Heart right ventricle (tissue), 16 donors: ENCODE measurements around the gene C1QTNF6. TPM values are rescaled to one million over a fixed set of nuclear protein-coding genes. Genes with fewer than 3 reads are reported as not detected.

ENCODE experiments used
- ATAC-seq, 8 donors: fragments of 200-7000 bp; cut with Tn5 transposase; one replicate each; pipeline ENCODE4 v1.9.1; 2020; ENCODE audit warnings: mild to moderate bottlenecking in 8 of 8, moderate library complexity in 8 of 8, moderate number of reproducible peaks in 1 of 8
- DNase-seq, 2 donors: peaks; one replicate each; pipeline ENCODE4 v3.0.0-alpha.2; 2020
- H3K27ac ChIP-seq, 10 donors: fragments of 200-600 bp; sonication (generic) in 2 of 10; one replicate each; pipeline versions ENCODE4 v1.5.0 to v1.8.0; 2020 to 2022; ENCODE audit warnings: mild to moderate bottlenecking in 3 of 10
- H3K27me3 ChIP-seq, 7 donors: fragments of 200-600 bp; one replicate each; pipeline ENCODE4 v1.8.0; 2021 to 2022; ENCODE audit warnings: mild to moderate bottlenecking in 2 of 7
- H3K36me3 ChIP-seq, 9 donors: fragments of 200-600 bp; sonication (generic) in 1 of 9; one replicate each; pipeline versions ENCODE4 v1.5.0 to v1.8.0; 2020 to 2022; ENCODE audit warnings: mild to moderate bottlenecking in 2 of 9
- H3K4me1 ChIP-seq, 9 donors: fragments of 200-600 bp; sonication (generic) in 1 of 9; one replicate each; pipeline versions ENCODE4 v1.5.0 to v1.8.0; 2020 to 2022; ENCODE audit warnings: mild to moderate bottlenecking in 4 of 9
- H3K4me3 ChIP-seq, 10 donors: fragments of 200-600 bp; sonication (generic) in 2 of 10; one replicate each; pipeline versions ENCODE4 v1.5.0 to v1.8.0; 2020 to 2022; ENCODE audit warnings: mild to moderate bottlenecking in 7 of 10, moderate library complexity in 2 of 10
- H3K9me3 ChIP-seq, 11 donors: fragments of 200-600 bp in 10 of 11; sonication (generic) in 2 of 11; one replicate each; pipeline versions ENCODE4 v1.5.0 to v1.8.0; 2013 to 2022; ENCODE audit warnings: mild to moderate bottlenecking in 2 of 11, control low read depth in 1 of 11, moderate library complexity in 1 of 11
- WGBS, 2 donors: extraction: QIAGEN DNeasy Blood & Tissue Kit; methylation state at CpG; one replicate each; pipeline ENCODE4 v1.1.7; 2013; ENCODE audit warnings: inconsistent platforms in 1 of 2; 5-methylcytosine and 5-hydroxymethylcytosine counted together
- intact Hi-C, 10 donors: fragments of 100-400 bp; cut with DNase I; formaldehyde crosslinking; loops; one replicate each; pipeline versions ENCODE4 v1.11.1 to v1.14.2; 2022
- polyA plus RNA-seq, 2 donors: library from polyadenylated mRNA; stranded (reverse); fragments of 200-250 nt; gene quantifications; one replicate each; pipeline ENCODE4 v1.2.3, GENCODE V29; 2013
- total RNA-seq, 10 donors: library from RNA; stranded (reverse); fragmentation: NEBNext Ultra II Directional in 3 of 10; extraction: Animal tissue kit (Norgen Biotek cat#: 25700) in 3 of 10; gene quantifications; one replicate each; pipeline versions ENCODE4 v1.2.1 to v1.2.4, GENCODE V29; 2021 to 2023
- TF ChIP-seq, protein P1 (sequence below), 9 donors: fragments of 200-600 bp; sonication (generic) in 2 of 9; IDR thresholded peaks; one replicate each; pipeline versions ENCODE4 v1.5.0 to v1.8.0; 2021 to 2022; ENCODE audit warnings: antibody characterized with exemption in 9 of 9, mild to moderate bottlenecking in 5 of 9, moderate library complexity in 1 of 9
- donor health status: Arrhythmogenic right ventricular cardiomyopathy.
- donor health status: ischemic (EF 13 %, LVEDD 7.1; RV severe dilation, severe dysfunction).
- donor health status: healthy with polysubstance abuse.
- donor health status: DM: no; HTN: yes; CAD: no.
- donor health status: DM: no; HTN: no; CAD: no.
- donor health status: ischemic (EF 25% LVEDD 6.9; RV normal size, moderate dysfunction).
- donor health status: ischemic (EF 25% LVEDD 5.7; RV mildly dilated, moderate dysfunction).
- donor health status: healthy.
- donor health status: DM: yes; HTN: yes; CAD: no.
- donor health status: Ischemic cardiomyopathy.
- donor health status: ischemic (EF 35%, LVEDD 5.7; RV mildly dilated, moderate dysfunction).
- donor health status: nonischemic (EF 11% LVEDD 7.7; RV severe dilation, severe dysfunction).
- donor health status: DM: yes; HTN: yes; CAD: no.
- donor health status: PGD.
- donor health status: ischemic (EF 29% LVEDD 5.4; RV normal size, mild dysfunction).
- donor health status: nonischemic (EF 23%, LVEDD 6.1; RV moderate dilation, normal function).

C1QTNF6 gene
- total and polyA plus RNA-seq, 12 donors, result 0.51 to 6.4 (median 1.5) TPM

DNA sequence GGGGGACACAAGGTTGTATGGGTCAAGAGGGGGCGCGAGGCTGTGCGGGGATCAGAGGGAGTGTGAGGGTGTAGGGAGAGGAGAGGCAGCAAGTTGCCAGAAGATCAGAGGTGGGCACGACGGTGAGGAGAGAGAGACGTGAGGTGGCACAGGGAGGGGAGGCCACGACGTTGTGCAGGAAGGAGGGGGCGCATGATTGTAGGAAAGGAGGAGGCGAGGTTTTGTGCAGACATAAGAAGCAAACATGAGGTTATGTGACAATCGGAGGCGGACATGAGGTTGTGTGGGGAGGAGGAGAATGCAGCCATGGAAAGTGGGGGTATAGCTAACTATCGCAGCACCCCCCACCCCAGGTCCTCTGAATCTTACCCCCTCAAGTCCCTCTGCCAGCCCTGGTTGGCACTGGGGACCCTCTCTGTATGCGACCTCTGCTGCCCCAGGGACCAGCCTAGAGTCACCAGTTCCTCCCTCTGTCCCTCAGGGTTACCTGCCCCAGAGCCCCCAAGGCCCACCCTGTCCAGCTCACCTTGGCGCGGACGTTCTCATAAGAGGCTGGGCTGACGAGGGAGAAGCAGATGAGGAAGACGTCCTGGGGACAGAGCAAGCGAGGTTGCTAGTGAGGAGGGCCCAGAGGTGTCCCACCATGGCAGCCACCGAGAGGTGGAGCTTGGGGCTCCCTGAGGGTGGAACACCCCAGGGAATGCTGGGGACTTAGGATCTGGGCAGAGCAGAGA, 43.5 kb upstream of the C1QTNF6 start:
- DNase-seq (no peak), ATAC-seq (no peak)
- intact Hi-C loops, result no loop called here
- H3K4me3 ChIP-seq, result no peak overlapping the region
- H3K27ac ChIP-seq, result peak overlapping the region in 1 of 10 donors; percentile 94
- H3K27me3 ChIP-seq, result peaks cover 0 to 75% (median 43%) of the 10 kb centered on the region in 7 donors
- peaks cover 0 to 56% (median 0%) of the 10 kb centered on the region in 9 donors for H3K36me3 ChIP-seq
- TF ChIP-seq, protein P1, sequence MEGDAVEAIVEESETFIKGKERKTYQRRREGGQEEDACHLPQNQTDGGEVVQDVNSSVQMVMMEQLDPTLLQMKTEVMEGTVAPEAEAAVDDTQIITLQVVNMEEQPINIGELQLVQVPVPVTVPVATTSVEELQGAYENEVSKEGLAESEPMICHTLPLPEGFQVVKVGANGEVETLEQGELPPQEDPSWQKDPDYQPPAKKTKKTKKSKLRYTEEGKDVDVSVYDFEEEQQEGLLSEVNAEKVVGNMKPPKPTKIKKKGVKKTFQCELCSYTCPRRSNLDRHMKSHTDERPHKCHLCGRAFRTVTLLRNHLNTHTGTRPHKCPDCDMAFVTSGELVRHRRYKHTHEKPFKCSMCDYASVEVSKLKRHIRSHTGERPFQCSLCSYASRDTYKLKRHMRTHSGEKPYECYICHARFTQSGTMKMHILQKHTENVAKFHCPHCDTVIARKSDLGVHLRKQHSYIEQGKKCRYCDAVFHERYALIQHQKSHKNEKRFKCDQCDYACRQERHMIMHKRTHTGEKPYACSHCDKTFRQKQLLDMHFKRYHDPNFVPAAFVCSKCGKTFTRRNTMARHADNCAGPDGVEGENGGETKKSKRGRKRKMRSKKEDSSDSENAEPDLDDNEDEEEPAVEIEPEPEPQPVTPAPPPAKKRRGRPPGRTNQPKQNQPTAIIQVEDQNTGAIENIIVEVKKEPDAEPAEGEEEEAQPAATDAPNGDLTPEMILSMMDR (IDR thresholded peaks at IDR 0.05), result no peak
- peaks cover 0 to 87% (median 0%) of the 10 kb centered on the region in 9 donors for H3K4me1 ChIP-seq
- WGBS, 2 donors, result 78 to 80% methylated on average over 21 of the region's 21 CpGs
- H3K9me3 ChIP-seq, result no peaks in the 10 kb centered on the region

DNA sequence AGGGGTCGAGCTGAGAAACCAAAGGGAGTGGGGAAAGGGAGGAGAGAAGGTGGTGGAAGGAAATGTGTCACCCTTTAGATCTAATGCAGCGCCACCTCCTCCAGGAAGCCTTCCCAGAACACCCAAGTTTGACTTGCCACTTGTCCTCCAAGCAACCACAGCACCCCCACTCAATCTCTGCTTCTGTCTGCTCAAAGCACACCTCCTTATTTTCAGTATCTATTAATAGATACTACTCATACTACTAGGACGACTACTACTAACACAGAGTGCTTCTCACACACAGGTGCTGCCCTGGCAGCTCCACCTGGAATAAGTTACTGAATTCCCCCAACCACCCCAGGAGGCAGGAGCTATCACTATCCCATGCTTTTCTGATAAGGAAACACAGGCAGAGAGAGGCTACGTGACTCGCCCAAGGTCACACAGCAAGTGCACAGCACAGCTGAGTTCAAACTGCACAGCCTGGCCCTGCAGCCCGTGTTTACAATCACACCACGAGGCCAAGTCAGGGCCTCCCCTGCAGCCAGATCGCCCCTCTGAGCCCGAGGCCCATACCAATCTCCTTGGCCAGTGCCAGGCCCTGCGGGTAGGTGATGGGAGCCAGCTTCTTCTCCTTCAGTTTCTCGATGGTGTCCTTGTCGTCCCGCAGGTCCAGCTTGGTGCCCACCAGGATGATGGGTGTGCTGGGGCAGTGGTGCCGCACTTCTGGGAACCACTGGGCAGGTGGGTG, 42.8 kb upstream of the C1QTNF6 start:
- peaks cover 0 to 67% (median 40%) of the 10 kb centered on the region in 7 donors for H3K27me3 ChIP-seq
- peaks cover 0 to 57% (median 0%) of the 10 kb centered on the region in 9 donors for H3K36me3 ChIP-seq
- H3K4me1 ChIP-seq, result peaks cover 0 to 80% (median 0%) of the 10 kb centered on the region in 9 donors
- intact Hi-C loops, result no loop called here
- no peak for DNase-seq
- ATAC-seq, result no peak
- H3K27ac ChIP-seq, result peak overlapping the region in 1 of 10 donors; percentile 94
- 73 to 79% methylated on average over 14 of the region's 14 CpGs for WGBS, 2 donors
- TF ChIP-seq, protein P1 (IDR thresholded peaks at IDR 0.05), result no peak
- H3K9me3 ChIP-seq, result no peaks in the 10 kb centered on the region
- H3K4me3 ChIP-seq, result peak overlapping the region in 1 of 10 donors; percentile 19

DNA sequence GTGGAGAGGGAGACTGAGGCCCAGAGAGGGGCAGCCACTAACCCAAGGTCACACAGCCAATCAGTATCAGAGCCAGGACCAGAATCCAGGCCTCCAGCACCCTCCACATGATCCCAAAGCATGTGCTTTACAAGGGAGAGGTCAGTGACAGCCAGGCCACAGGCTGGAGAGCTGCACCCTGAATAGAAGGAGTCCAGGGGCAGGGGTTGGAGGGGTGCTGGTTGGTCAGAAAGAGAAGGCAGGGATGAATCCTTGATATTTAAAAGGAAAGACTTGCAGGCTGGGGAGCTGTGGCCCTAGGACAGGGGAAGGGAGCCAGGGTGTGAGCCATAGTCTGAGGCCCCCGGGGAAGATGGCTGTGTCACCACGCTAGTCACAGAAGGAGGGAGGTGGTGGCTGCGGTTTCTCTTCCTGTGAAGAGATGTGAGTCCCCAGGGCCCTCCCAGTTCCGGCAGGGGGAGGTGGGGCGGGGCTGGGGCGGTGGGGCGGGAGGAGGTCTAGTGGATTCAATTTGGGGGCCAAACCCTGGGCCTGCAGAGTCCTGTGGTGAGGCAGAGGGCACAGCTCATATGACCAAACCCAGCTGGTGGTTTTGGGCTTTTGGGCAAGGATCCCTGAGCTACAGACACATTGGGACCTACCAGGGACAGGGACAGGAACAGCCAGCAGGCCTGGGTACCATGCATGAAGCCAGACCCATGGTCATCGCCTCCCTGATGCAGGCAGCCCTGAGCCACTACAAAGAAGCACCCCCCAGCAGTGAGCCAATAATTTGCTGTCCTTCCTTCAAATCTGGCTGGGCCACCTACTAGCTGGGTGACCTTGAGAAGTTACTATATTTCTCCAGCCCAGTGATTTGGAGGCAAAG, 42.0 kb upstream of the C1QTNF6 start:
- WGBS, 2 donors, result 41 to 54% methylated on average over 8 of the region's 8 CpGs
- H3K27ac ChIP-seq, result peak overlapping the region in 3 of 10 donors; percentile 4 to 94 (median 56)
- peaks cover 0 to 59% (median 32%) of the 10 kb centered on the region in 7 donors for H3K27me3 ChIP-seq
- intact Hi-C loops, result no loop called here
- peaks cover 0 to 72% (median 0%) of the 10 kb centered on the region in 9 donors for H3K4me1 ChIP-seq
- H3K36me3 ChIP-seq, result peaks cover 0 to 60% (median 0%) of the 10 kb centered on the region in 9 donors
- ATAC-seq (peak in 6 of 8 donors; percentile 49 to 71 (median 53)), DNase-seq (no peak)
- TF ChIP-seq, protein P1 (IDR thresholded peaks at IDR 0.05), result no peak
- peak overlapping the region in 1 of 10 donors; percentile 19 for H3K4me3 ChIP-seq
- H3K9me3 ChIP-seq, result no peaks in the 10 kb centered on the region
